ENCODE data around the gene CASTOR1. TPM values are rescaled to one million over a fixed set of nuclear protein-coding genes. Genes with fewer than 3 reads are reported as not detected.

CASTOR1 gene
- total RNA-seq, 1 donor from 2014 or later = 15.9 TPM

DNA sequence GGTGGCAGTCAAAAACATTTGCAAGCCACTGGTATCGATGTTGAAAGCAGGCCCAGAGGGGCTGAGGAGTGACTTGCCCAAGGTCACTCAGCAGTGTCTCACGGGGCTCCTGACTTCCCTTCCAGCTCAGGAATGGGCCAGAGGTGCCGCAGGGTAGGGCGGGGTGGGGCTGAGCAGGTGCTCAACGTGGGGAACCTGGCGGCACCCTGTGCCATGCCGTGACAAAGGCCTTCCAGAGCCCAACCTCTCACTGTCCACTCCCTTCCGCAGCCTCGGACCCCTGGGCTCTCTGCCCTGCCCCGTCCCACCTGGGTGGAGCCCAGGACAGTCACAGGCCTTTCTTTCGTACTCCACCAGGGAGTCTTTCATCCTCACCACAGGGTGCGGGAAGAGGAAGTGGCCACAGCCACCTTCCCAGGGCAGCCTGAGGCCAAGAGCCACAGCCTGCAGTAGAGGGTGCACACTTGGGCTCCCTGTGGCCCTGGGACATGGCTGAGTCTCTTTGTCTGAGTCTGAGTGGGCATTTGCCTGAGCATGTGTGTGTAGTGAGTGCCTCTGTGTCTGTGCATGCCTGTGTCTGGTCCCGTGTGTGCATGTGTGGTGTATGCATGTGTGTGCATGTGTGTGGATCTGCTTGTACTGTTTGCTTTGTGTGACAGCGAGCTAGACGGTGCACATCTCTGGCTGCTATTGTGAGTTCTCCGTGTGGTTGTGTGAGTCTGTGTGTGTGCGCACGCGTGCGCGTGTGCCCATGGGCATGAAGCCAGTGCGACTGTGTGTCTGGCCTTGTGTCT lies 36.7 kb downstream of the CASTOR1 start:
- no peak for DNase-seq (ENCODE audit: low spot score)
- no peak for ATAC-seq

DNA sequence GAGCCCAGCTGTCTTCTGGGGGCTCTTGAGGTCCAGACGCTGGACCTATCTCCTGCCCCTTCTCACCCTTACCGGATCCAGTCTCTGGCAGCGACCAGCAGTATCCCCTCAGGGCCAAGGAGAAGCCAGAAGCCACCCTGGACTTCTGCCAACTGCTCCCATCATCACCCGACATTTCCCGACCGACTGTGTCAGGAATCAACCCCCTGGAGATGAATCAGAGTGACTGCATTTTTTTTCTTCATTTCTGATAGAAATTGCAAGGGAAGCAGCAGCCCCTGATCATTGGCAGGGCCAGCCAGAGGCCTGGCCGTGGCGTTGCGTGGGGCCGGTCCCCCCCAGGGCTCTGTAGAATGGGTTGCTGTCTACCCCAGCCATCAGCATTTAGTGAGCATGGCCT lies 37.6 kb downstream of the CASTOR1 start:
- DNase-seq (ENCODE audit: low spot score) = no peak
- intact Hi-C loops (cut with DNase I) = no loop called here
- ATAC-seq = no peak

More for the DNA sequence above, 36.7 kb downstream of the CASTOR1 start:
- intact Hi-C loops (cut with DNase I) = no loop called here

GRCh38 chr22:30250661-30251267 lies 38.5 kb downstream of the CASTOR1 start:
- DNase-seq (ENCODE audit: low spot score) (no peak), ATAC-seq (no peak)
- intact Hi-C loops (cut with DNase I) = no loop called here

DNA sequence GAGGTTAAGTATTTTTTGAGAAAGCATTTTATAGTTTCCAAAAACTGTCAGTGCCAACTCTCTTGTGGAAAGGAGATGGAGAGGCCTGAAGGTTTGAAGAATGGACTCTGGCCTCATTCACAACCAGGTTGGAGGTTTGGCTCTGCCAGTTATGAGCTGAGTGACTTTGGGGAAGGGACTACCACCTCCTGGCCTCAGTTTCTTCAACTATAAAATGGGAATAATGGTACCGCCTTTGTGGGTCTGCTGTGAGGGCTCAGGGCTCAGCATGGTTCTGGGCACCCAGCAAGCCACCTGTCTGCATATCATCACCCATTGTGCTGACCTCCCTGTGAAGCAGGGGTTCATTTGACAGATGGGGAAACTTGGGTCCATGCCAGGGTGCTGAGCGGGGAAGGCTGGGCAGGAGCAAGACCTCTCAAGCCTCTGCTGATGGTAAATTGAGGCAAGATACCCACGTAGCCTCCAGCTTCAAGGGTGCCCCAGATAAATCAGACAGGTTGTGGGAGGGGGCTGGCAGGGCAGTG lies 39.2 kb downstream of the CASTOR1 start:
- no peak for ATAC-seq
- intact Hi-C loops (cut with DNase I) = no loop called here
- DNase-seq (ENCODE audit: low spot score) = no peak

- peak; percentile 82 for DNase-seq (ENCODE audit: low spot score)
- intact Hi-C loops (cut with DNase I) = no loop called here
- peak; percentile 72 for ATAC-seq
Measured at GRCh38 chr22:30249049-30250038, 40.0 kb downstream of the CASTOR1 start.

DNA sequence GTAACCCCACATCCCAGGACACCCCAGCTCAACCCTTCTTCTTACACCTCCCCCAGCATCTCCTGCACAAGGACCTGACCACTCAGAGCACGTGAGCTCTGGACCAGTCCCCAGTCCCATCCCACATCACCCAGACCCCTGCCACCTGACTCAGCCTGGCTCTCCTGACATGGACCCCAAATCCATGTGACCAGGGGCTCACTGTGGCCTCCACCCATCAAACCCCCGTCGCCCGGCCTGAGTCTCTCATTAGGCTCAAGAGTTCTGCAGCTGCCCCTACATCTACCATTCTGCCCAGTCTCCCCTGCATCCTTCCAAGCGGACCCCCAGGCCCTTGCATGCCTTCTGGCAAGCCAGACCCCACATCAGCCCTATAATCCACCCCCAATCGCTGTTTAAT lies 40.8 kb downstream of the CASTOR1 start:
- DNase-seq (ENCODE audit: low spot score) (no peak), ATAC-seq (no peak)
- intact Hi-C loops (cut with DNase I) = no loop called here

- intact Hi-C loops (cut with DNase I) = no loop called here
- no peak for ATAC-seq
- DNase-seq (ENCODE audit: low spot score) = no peak
Measured at GRCh38 chr22:30247974-30248373, 41.3 kb downstream of the CASTOR1 start.

DNA sequence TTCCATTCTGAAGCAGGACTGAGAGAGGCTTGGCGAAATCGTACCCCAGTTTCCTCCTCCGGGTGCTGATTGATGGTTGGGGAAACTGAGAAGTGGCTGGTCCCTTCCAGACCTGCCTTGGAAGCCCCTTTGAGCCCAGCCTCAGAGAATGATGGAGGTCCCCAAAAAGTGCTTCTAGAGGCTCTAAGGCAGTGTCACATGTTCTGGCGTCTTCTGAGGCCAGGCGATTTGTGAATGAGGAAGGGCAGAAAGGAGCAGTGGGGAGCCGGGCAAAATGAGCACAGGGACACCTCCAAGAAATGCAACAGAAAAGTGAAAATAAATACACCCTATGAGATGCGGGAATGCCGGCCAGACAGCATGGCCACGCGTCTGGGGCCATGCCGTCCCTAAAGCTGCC lies 41.7 kb downstream of the CASTOR1 start:
- intact Hi-C loops (cut with DNase I) = no loop called here

DNA sequence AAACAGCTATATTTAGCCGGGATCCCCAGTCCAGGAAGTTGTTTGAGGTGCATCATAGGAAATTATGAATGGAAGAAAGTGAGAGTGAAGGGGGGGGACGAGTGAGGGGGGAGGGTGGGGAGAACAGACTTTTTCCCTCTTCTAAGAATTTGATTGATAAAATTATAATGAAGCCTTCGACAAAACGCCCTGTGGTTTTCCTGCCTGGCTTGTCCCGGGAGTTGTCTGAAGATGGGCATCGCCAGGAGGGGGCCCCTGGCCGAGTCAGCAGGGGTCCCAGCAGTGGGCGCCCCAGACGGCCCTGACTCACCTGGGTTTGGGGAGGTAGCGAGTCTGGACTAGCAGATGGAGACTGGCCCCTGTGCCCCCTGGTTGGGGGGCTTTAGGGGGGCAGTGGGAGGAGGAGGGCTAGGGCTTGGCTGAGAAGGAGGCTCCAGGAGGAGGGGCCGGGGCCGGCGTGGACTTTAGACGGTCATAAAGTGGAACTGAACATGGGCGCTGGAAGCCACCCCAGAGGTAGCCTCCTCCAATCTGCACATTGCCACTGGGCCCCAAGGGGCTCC lies 42.4 kb downstream of the CASTOR1 start:
- ATAC-seq = no peak
- intact Hi-C loops (cut with DNase I) = no loop called here
- DNase-seq (ENCODE audit: low spot score) = no peak

More for the DNA sequence above, 41.7 kb downstream of the CASTOR1 start:
- no peak for ATAC-seq
- DNase-seq (ENCODE audit: low spot score) = no peak

DNA sequence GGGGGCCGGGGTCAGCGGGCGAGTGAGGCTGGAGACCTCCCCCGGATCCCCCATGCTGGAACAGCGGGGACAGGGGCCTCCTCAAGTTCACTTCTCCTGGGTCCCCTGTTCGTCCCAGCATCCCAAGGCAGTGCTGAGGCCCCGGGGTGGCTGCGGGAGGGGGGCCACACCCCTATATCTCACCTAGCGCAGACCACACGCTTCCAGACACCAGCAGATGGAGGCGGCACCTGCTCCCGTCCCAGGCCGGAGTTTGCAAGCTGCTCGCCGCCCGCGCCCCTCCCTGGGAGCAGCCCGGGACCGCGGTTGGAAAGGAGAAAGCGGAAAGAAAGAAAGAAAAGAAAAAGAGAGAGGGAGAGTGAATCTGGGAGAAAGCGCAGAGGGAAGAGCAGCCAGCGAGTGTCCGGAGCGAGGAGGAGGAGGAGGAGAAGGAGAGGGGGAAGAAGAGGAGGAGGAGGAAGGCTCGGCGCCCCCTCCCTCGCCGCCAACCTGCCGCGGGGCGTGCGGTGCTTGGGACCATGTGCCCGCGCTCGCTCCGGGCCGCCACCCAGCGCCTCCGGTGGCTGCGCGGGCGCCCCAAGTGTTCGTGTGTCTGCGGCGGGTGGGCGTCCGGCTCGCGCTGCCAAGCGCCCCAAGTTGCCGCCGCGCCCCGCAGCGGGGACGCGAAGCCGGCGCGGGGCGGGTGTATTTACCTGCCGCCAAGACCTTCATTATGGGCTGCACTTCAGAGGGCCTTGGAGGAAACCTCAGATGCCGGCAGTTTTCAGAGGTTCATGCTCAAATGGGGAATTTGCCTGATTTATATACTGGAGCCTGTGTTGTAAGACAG lies 43.1 kb downstream of the CASTOR1 start, which contains the start of gene LIF:
Gene LIF (minus strand): TSS at position 775 of the 829 bp plus-strand sequence. CDS start 64 bp downstream, at position 711.
- intact Hi-C loops (cut with DNase I) = no loop called here
- ATAC-seq (no peak), DNase-seq (ENCODE audit: low spot score) (no peak)

DNA sequence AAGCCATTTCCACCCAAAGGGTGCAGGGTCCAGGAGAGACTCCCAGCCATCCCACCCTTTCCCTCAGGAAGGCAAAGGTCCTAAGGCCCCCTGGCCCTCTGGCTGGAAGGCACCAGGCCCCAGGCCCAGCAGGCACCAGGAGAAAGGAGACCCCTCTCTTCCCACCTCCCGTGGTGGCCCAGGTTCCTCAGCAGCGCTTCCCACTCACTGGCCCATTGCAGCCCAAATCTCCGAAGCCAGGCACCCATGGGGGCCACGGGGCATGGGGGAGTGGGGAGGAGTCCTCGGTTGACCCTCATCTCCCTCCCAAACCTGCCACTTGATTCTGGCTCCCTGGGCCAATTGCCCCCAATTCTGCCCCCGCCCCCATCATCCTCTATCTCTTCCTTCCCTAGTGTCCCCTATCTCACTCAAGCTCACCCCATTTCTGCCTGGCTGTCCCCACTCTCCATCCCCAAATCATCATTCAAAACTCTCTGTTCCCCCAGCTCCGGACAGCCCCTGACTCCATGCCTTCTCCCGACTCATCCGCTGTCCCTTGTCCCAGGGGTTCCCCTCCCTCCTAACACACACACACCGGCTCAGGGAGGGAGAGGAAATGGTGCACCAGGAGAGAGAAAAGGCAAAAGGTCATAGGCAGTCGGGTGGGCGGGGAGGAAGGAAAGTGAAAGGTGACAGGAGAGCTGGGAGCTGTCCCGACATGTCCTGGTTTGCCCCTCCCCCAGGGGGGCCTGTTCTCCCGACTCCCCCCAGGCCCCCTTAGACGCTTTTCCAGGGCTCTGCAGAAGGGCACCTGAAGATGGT lies 43.9 kb downstream of the CASTOR1 start:
- DNase-seq (ENCODE audit: low spot score) (no peak), ATAC-seq (no peak)
- intact Hi-C loops (cut with DNase I) = no loop called here

GRCh38 chr22:30244641-30245040 lies 44.7 kb downstream of the CASTOR1 start:
- intact Hi-C loops (cut with DNase I) = no loop called here
- DNase-seq (ENCODE audit: low spot score) (no peak), ATAC-seq (no peak)

- DNase-seq (ENCODE audit: low spot score) (no peak), ATAC-seq (no peak)
- intact Hi-C loops (cut with DNase I) = no loop called here
Measured at GRCh38 chr22:30244066-30244465, 45.2 kb downstream of the CASTOR1 start.

DNA sequence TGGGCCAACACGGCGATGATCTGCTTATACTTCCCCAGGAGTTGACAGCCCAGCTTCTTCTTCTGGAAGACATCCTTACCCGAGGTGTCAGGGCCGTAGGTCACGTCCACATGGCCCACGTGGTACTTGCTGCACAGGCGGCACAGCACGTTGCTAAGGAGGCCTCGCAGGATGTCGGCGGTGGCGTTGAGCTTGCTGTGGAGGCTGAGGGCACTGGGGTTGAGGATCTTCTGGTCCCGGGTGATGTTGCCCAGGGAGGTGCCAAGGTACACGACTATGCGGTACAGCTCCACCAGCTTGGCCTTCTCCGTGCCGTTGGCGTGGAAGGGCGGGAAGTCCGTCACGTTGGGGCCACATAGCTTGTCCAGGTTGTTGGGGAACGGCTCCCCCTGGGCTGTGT lies 45.6 kb downstream of the CASTOR1 start:
- no peak for DNase-seq (ENCODE audit: low spot score)
- intact Hi-C loops (cut with DNase I) = no loop called here
- no peak for ATAC-seq

GRCh38 chr22:30241576-30242371 lies 47.5 kb downstream of the CASTOR1 start:
- ATAC-seq = no peak
- intact Hi-C loops (cut with DNase I) = no loop called here
- DNase-seq (ENCODE audit: low spot score) = no peak

DNA sequence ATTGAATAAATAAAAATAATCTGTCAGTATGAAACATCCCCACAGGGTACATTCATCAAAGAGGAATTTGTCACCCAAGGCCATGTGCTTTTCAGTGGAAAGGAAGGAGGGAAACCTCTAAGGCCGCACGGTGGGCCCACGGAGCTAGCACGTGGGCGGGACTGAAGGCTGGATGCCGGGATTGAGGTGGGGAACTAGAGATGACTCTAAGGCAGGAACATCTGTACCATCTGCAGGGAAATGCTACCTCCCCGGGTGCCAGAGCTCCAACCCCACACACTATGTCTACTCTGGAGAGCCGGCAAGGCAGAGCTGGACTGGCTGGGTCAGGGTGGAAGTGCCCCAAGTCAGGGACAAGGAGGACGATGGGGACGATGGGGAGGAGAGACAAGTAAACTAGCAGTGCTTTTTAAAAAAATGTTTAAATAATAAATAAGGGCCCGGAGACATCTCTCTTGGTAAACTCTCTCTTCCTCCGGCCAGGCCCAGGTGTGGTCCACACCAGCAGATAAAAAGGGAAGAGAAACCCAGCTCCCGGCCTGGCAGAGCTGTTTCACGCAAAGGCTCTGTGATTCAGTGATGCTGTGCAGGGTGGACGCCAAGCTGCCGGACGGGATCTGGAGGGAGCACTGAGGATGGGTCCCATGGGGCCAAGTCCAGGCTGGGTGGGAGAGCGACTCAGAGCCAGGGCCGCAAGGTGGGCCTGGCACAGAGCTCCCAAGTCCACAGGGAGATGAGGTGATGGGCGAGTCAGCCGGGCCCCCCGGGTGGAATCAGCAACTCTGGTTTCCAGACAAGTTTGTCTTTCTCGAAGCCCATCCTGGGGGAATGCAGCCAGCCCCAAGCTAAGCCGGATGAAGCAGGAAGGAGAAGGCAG lies 48.5 kb downstream of the CASTOR1 start:
- intact Hi-C loops (cut with DNase I) = no loop called here
- ATAC-seq = no peak
- no peak for DNase-seq (ENCODE audit: low spot score)
